ENCODE measurements around the gene SPI1. TPM values are rescaled to one million over a fixed set of nuclear protein-coding genes. Genes with fewer than 3 reads are reported as not detected.

The SPI1 gene
- total RNA-seq, 4 donors from 2014 or later, result 4.7 to 13.4 (median 9.8) TPM

DNA sequence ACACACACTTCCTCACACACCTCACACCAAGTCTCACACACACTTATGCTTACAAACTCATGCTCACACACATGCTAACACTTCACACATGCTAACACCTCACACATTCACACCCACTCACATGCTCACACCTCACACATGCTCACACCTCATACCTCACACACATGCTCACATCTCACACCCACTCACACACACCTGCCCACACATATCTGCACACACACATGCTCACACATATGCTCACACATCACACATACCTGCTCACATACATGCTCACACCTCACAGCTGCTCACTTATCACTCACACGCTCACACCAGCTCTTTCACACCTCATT is 21.4 kb downstream of the SPI1 start:
- TF ChIP-seq, protein P1, sequence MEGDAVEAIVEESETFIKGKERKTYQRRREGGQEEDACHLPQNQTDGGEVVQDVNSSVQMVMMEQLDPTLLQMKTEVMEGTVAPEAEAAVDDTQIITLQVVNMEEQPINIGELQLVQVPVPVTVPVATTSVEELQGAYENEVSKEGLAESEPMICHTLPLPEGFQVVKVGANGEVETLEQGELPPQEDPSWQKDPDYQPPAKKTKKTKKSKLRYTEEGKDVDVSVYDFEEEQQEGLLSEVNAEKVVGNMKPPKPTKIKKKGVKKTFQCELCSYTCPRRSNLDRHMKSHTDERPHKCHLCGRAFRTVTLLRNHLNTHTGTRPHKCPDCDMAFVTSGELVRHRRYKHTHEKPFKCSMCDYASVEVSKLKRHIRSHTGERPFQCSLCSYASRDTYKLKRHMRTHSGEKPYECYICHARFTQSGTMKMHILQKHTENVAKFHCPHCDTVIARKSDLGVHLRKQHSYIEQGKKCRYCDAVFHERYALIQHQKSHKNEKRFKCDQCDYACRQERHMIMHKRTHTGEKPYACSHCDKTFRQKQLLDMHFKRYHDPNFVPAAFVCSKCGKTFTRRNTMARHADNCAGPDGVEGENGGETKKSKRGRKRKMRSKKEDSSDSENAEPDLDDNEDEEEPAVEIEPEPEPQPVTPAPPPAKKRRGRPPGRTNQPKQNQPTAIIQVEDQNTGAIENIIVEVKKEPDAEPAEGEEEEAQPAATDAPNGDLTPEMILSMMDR (IDR thresholded peaks at IDR 0.05), result no peak
- DNase-seq (ENCODE audit: low spot score in 2 of 2), result no peak
- H3K36me3 ChIP-seq, result no peaks in the 10 kb centered on the region
- H3K9me3 ChIP-seq, result no peaks in the 10 kb centered on the region
- peaks cover 14% of the 10 kb centered on the region for H3K4me1 ChIP-seq
- WGBS, result 93% methylated on average over 1 of the region's 1 CpG
- H3K4me3 ChIP-seq, result no peak overlapping the region
- H3K27me3 ChIP-seq, result no peaks in the 10 kb centered on the region
- H3K27ac ChIP-seq, result no peak overlapping the region

DNA sequence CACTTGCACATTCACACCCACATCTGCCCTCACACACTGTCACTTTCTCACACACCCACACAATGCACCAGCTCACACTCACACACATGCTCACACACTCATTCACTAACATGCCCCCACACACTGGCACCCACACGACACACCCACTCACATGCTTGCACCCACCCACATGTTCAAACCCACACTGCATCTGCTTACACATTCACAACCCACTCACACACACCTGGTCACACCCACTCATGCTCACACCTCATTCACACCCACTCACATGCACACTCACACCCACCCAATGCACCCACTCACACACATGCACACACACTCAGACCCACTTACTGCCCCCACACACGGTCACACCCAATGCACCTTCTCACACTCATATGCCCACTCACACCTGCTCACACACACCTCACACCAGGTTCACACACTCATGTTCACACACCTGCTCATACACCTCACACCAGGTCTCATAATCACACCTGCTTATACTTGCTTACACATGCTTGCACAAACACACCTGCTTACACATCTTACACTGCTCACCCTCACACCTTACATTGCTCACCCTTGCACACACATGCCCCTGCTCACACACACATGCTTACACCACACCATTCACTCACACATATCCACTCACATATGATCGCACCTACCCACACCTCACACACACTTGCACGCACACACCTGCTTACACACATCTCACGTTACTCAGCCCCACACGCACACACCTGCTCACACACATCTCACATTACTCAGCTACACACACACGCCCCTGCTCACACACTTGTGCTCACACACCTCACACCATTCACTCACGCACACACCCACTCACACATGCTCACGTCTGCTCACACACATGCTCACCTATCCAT is 22.0 kb downstream of the SPI1 start:
- Histone ChIP-seq H3K4me1 (peaks cover 14% of the 10 kb centered on the region), H3K36me3 (no peaks in the 10 kb centered on the region), H3K27me3 (no peaks in the 10 kb centered on the region), H3K27ac (no peak overlapping the region), H3K9me3 (no peaks in the 10 kb centered on the region), H3K4me3 (no peak overlapping the region)
- 79% methylated on average over 9 of the region's 9 CpGs for WGBS
- TF ChIP-seq EP300 (IDR thresholded peaks at IDR 0.05), result no peak
- TF ChIP-seq POLR2A (IDR thresholded peaks at IDR 0.05), result no peak
- DNase-seq (ENCODE audit: low spot score in 2 of 2), result no peak

DNA sequence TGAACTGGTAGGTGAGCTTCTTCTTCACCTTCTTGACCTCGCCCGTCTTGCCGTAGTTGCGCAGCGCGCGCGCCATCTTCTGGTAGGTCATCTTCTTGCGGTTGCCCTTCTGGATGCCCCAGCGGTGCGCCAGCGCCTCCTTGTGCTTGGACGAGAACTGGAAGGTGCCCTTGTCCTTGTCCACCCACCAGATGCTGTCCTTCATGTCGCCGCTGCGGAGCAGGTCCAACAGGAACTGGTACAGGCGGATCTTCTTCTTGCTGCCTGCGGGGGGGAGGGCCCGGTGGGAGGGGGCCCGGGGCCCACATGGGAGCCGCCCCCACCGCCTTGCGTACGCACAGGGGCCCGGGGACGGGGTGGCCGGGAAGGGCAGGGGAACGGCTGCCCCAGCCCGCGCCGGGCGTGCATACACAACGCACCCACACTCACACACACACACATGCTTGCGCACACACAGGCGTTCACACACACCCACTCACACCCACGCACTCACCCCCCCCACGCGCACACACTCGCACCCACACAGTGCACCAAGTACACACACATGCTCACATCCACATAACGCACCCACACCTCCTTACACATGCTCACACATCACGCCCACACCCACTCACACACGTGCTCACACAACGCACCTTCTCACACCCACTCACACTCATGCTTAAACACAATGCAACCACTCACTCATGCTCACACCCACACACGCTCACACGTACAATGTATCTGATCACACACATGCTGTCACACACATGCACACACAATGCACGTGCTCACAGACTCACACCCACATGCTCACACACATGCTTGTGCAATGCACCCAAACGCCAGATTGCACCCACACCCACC is 22.8 kb downstream of the SPI1 start:
- Histone ChIP-seq H3K36me3 (no peaks in the 10 kb centered on the region), H3K9me3 (no peaks in the 10 kb centered on the region), H3K27ac (peak overlapping the region; percentile 64), H3K4me1 (peaks cover 14% of the 10 kb centered on the region), H3K27me3 (no peaks in the 10 kb centered on the region), H3K4me3 (peak overlapping the region; percentile 63)
- DNase-seq (ENCODE audit: low spot score in 2 of 2), result peak; percentile 94 to 97
- TF ChIP-seq POLR2A (IDR thresholded peaks at IDR 0.05) (no peak), EP300 (IDR thresholded peaks at IDR 0.05) (no peak), POLR2AphosphoS5 (IDR thresholded peaks at IDR 0.05) (peak in 2 of 3 donors; percentile 69 to 70)
- TF ChIP-seq, protein P1 (IDR thresholded peaks at IDR 0.05), result peak; percentile 76 to 95
- WGBS, result 39% methylated on average over 21 of the region's 47 CpGs

DNA sequence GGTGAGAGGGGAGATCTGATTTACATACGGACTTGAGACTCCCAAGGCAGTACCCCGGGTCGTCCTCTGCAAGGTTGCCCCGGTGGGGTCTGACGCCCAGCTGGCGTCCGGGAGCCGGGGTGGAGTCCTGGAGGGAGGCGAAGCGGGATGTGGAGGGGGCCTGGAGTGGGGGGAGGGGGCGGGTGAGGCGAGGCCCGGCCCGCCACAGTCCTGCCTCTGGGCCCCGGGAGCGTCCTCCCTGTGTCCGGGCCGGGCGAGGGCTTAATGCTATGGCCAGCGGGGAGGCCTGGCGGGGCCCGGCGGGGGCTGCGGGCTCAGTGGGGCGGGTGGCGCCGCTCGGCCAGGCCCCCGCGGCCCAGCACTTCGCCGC is 23.4 kb downstream of the SPI1 start:
- WGBS, result 38% methylated on average over 13 of the region's 32 CpGs
- peak overlapping the region; percentile 64 for H3K27ac ChIP-seq
- peak overlapping the region; percentile 63 for H3K4me3 ChIP-seq

DNA sequence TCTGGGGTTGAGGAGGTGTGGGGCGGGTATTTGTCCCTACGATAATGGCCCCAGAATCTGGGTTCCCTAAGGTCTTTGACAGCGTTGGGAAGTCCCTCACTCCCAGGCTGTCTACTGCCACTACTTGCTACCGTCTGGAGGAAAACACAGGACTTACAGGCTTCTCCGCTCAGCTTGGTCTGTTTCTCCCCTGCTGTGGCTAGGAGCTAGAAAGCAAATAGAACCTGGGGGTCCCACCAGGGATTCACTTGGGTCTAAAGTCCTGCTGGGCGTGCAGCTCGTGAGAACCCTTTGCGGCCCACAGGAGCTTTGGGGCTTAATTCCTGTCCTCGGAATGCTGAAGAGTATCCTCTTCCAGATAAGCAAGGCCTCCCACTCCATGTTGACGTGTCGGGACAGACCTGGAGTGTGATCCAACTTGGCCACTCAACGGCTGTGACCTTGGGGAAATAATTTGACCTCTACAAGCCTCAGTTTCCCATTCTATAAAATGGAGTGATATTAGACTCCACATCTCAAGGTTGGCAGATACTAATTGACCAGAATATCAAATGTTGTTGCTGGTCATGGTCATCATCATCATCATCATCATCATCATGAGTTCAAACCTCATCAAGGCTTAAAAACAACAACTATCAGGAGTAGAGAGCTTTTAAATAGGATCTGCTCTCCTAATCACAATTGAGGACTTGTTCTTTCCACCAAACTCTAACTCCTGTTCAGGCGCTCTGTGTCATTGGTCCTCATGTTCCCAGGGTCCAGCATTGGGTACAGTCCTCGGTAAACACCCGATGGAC is 24.2 kb downstream of the SPI1 start:
- Histone ChIP-seq H3K27ac (no peak overlapping the region), H3K4me3 (peak overlapping the region; percentile 63), H3K9me3 (no peaks in the 10 kb centered on the region), H3K4me1 (peaks cover 14% of the 10 kb centered on the region), H3K27me3 (no peaks in the 10 kb centered on the region), H3K36me3 (no peaks in the 10 kb centered on the region)
- 79% methylated on average over 13 of the region's 15 CpGs for WGBS
- no peak for DNase-seq (ENCODE audit: low spot score in 2 of 2)
- TF ChIP-seq EP300 (IDR thresholded peaks at IDR 0.05), result no peak
- TF ChIP-seq, protein P1 (IDR thresholded peaks at IDR 0.05), result no peak
- TF ChIP-seq POLR2AphosphoS5 (IDR thresholded peaks at IDR 0.05), result no peak
- TF ChIP-seq POLR2A (IDR thresholded peaks at IDR 0.05), result no peak

More for the DNA sequence above, 23.4 kb downstream of the SPI1 start:
- H3K4me1 ChIP-seq, result peaks cover 14% of the 10 kb centered on the region
- H3K9me3 ChIP-seq, result no peaks in the 10 kb centered on the region
- TF ChIP-seq EP300 (IDR thresholded peaks at IDR 0.05) (no peak), POLR2A (IDR thresholded peaks at IDR 0.05) (no peak), POLR2AphosphoS5 (IDR thresholded peaks at IDR 0.05) (no peak)
- TF ChIP-seq, protein P1 (IDR thresholded peaks at IDR 0.05), result no peak
- H3K36me3 ChIP-seq, result no peaks in the 10 kb centered on the region
- no peak for DNase-seq (ENCODE audit: low spot score in 2 of 2)
- H3K27me3 ChIP-seq, result no peaks in the 10 kb centered on the region
